Measurements from ENCODE around the gene AKIRIN2.

AKIRIN2 gene

GRCh38 chr6:87658516-87658915, 43.5 kb downstream of the AKIRIN2 start:
- Histone ChIP-seq H2AFZ (ENCODE audit: low read length) (no peak overlapping the region), H4K91ac (ENCODE audit: low read depth, low read length, poor library complexity) (no peak overlapping the region), H3K27me3 (ENCODE audit: control insufficient read depth in 3 of 3, insufficient read depth in 3 of 3, low read depth in 1 of 3, low read length in 3 of 3) (no peaks in the 10 kb centered on the region), H3K9me3 (replicated peaks in 1 of 2; ENCODE audit: control insufficient read depth in 2 of 2, insufficient read depth in 1 of 2, low read depth in 1 of 2, low read length in 2 of 2) (peaks cover 0 to 2% of the 10 kb centered on the region in 2 donors), H2BK15ac (ENCODE audit: low read length) (no peak overlapping the region), H3K23ac (ENCODE audit: low read depth, low read length, poor library complexity) (no peak overlapping the region), H3K14ac (ENCODE audit: low read length) (no peak overlapping the region), H3K79me1 (ENCODE audit: low read depth, low read length) (no peaks in the 10 kb centered on the region), H3K9ac (ENCODE audit: low read depth, low read length, poor library complexity) (no peak overlapping the region), H2BK120ac (ENCODE audit: low read depth, low read length) (no peak overlapping the region), H2BK12ac (ENCODE audit: low read length) (no peak overlapping the region), H2AK5ac (ENCODE audit: low read depth, low read length) (no peak overlapping the region), H3K4ac (ENCODE audit: low read length) (no peak overlapping the region), H3K4me1 (ENCODE audit: control insufficient read depth in 2 of 2, insufficient read depth in 1 of 2, low read depth in 1 of 2, low read length in 2 of 2) (no peaks in the 10 kb centered on the region), H3K4me2 (ENCODE audit: insufficient read depth, low read length, poor library complexity, severe bottlenecking) (no peak overlapping the region), H4K8ac (ENCODE audit: low read depth, low read length) (no peak overlapping the region), H3K36me3 (replicated peaks in 1 of 2; ENCODE audit: control insufficient read depth in 2 of 2, insufficient read depth in 2 of 2, low read length in 2 of 2) (peaks cover 10 to 84% of the 10 kb centered on the region in 2 donors), H3K18ac (ENCODE audit: low read length) (no peak overlapping the region), H2BK5ac (ENCODE audit: low read length) (no peak overlapping the region), H3K27ac (replicated peaks; ENCODE audit: low read length) (no peak overlapping the region), H3K4me3 (ENCODE audit: low read length in 2 of 2) (no peak overlapping the region)
- no peak for DNase-seq (ENCODE audit: low spot score)

GRCh38 chr6:87656857-87657256, 45.2 kb downstream of the AKIRIN2 start:
- no peak overlapping the region for H2AK5ac ChIP-seq (ENCODE audit: low read depth, low read length)
- H2BK5ac ChIP-seq (ENCODE audit: low read length): no peak overlapping the region
- no peak overlapping the region for H2BK120ac ChIP-seq (ENCODE audit: low read depth, low read length)
- no peak for DNase-seq (ENCODE audit: low spot score)
- H3K4me2 ChIP-seq (ENCODE audit: insufficient read depth, low read length, poor library complexity, severe bottlenecking): no peak overlapping the region
- no peak overlapping the region for H3K4me3 ChIP-seq (ENCODE audit: low read length in 2 of 2)
- H3K27me3 ChIP-seq (ENCODE audit: control insufficient read depth in 3 of 3, insufficient read depth in 3 of 3, low read depth in 1 of 3, low read length in 3 of 3): no peaks in the 10 kb centered on the region
- peaks cover 0 to 2% of the 10 kb centered on the region in 2 donors for H3K9me3 ChIP-seq (replicated peaks in 1 of 2; ENCODE audit: control insufficient read depth in 2 of 2, insufficient read depth in 1 of 2, low read depth in 1 of 2, low read length in 2 of 2)
- H3K27ac ChIP-seq (replicated peaks; ENCODE audit: low read length): no peak overlapping the region
- H4K8ac ChIP-seq (ENCODE audit: low read depth, low read length): no peak overlapping the region
- H3K4me1 ChIP-seq (ENCODE audit: control insufficient read depth in 2 of 2, insufficient read depth in 1 of 2, low read depth in 1 of 2, low read length in 2 of 2): no peaks in the 10 kb centered on the region
- no peak overlapping the region for H2BK15ac ChIP-seq (ENCODE audit: low read length)
- H3K36me3 ChIP-seq (replicated peaks in 1 of 2; ENCODE audit: control insufficient read depth in 2 of 2, insufficient read depth in 2 of 2, low read length in 2 of 2): peaks cover 10 to 84% of the 10 kb centered on the region in 2 donors
- H3K18ac ChIP-seq (ENCODE audit: low read length): no peak overlapping the region
- H4K91ac ChIP-seq (ENCODE audit: low read depth, low read length, poor library complexity): no peak overlapping the region
- H3K14ac ChIP-seq (ENCODE audit: low read length): no peak overlapping the region
- H3K23ac ChIP-seq (ENCODE audit: low read depth, low read length, poor library complexity): no peak overlapping the region
- no peaks in the 10 kb centered on the region for H3K79me1 ChIP-seq (ENCODE audit: low read depth, low read length)
- H2BK12ac ChIP-seq (ENCODE audit: low read length): no peak overlapping the region
- H3K9ac ChIP-seq (ENCODE audit: low read depth, low read length, poor library complexity): no peak overlapping the region
- H2AFZ ChIP-seq (ENCODE audit: low read length): no peak overlapping the region
- no peak overlapping the region for H3K4ac ChIP-seq (ENCODE audit: low read length)

- H3K27ac ChIP-seq (replicated peaks; ENCODE audit: low read length): no peak overlapping the region
- H3K9ac ChIP-seq (ENCODE audit: low read depth, low read length, poor library complexity): no peak overlapping the region
- no peak overlapping the region for H2BK5ac ChIP-seq (ENCODE audit: low read length)
- no peak for DNase-seq (ENCODE audit: low spot score)
- H2BK12ac ChIP-seq (ENCODE audit: low read length): no peak overlapping the region
- no peaks in the 10 kb centered on the region for H3K27me3 ChIP-seq (ENCODE audit: control insufficient read depth in 3 of 3, insufficient read depth in 3 of 3, low read depth in 1 of 3, low read length in 3 of 3)
- H3K36me3 ChIP-seq (replicated peaks in 1 of 2; ENCODE audit: control insufficient read depth in 2 of 2, insufficient read depth in 2 of 2, low read length in 2 of 2): peaks cover 6 to 82% of the 10 kb centered on the region in 2 donors
- H3K18ac ChIP-seq (ENCODE audit: low read length): no peak overlapping the region
- no peak overlapping the region for H2AFZ ChIP-seq (ENCODE audit: low read length)
- no peaks in the 10 kb centered on the region for H3K9me3 ChIP-seq (replicated peaks in 1 of 2; ENCODE audit: control insufficient read depth in 2 of 2, insufficient read depth in 1 of 2, low read depth in 1 of 2, low read length in 2 of 2)
- no peak overlapping the region for H3K23ac ChIP-seq (ENCODE audit: low read depth, low read length, poor library complexity)
- H4K91ac ChIP-seq (ENCODE audit: low read depth, low read length, poor library complexity): no peak overlapping the region
- no peak overlapping the region for H4K8ac ChIP-seq (ENCODE audit: low read depth, low read length)
- no peak overlapping the region for H2AK5ac ChIP-seq (ENCODE audit: low read depth, low read length)
- H3K4me3 ChIP-seq (ENCODE audit: low read length in 2 of 2): no peak overlapping the region
- H3K14ac ChIP-seq (ENCODE audit: low read length): no peak overlapping the region
- H3K4me2 ChIP-seq (ENCODE audit: insufficient read depth, low read length, poor library complexity, severe bottlenecking): no peak overlapping the region
- no peaks in the 10 kb centered on the region for H3K79me1 ChIP-seq (ENCODE audit: low read depth, low read length)
- no peak overlapping the region for H2BK120ac ChIP-seq (ENCODE audit: low read depth, low read length)
- H2BK15ac ChIP-seq (ENCODE audit: low read length): no peak overlapping the region
- H3K4me1 ChIP-seq (ENCODE audit: control insufficient read depth in 2 of 2, insufficient read depth in 1 of 2, low read depth in 1 of 2, low read length in 2 of 2): no peaks in the 10 kb centered on the region
- no peak overlapping the region for H3K4ac ChIP-seq (ENCODE audit: low read length)
Measured at GRCh38 chr6:87655824-87656223, 46.2 kb downstream of the AKIRIN2 start.

- Histone ChIP-seq H2BK5ac (ENCODE audit: low read length) (no peak overlapping the region), H2BK12ac (ENCODE audit: low read length) (no peak overlapping the region), H2AK5ac (ENCODE audit: low read depth, low read length) (no peak overlapping the region), H3K79me1 (ENCODE audit: low read depth, low read length) (no peaks in the 10 kb centered on the region), H3K4me2 (ENCODE audit: insufficient read depth, low read length, poor library complexity, severe bottlenecking) (no peak overlapping the region), H3K9ac (ENCODE audit: low read depth, low read length, poor library complexity) (no peak overlapping the region), H3K9me3 (replicated peaks in 1 of 2; ENCODE audit: control insufficient read depth in 2 of 2, insufficient read depth in 1 of 2, low read depth in 1 of 2, low read length in 2 of 2) (no peaks in the 10 kb centered on the region), H2AFZ (ENCODE audit: low read length) (no peak overlapping the region), H2BK15ac (ENCODE audit: low read length) (no peak overlapping the region), H3K27ac (replicated peaks; ENCODE audit: low read length) (no peak overlapping the region), H4K8ac (ENCODE audit: low read depth, low read length) (no peak overlapping the region), H2BK120ac (ENCODE audit: low read depth, low read length) (no peak overlapping the region), H3K23ac (ENCODE audit: low read depth, low read length, poor library complexity) (no peak overlapping the region), H3K4me3 (ENCODE audit: low read length in 2 of 2) (no peak overlapping the region), H3K4me1 (ENCODE audit: control insufficient read depth in 2 of 2, insufficient read depth in 1 of 2, low read depth in 1 of 2, low read length in 2 of 2) (no peaks in the 10 kb centered on the region), H3K18ac (ENCODE audit: low read length) (no peak overlapping the region), H3K27me3 (ENCODE audit: control insufficient read depth in 3 of 3, insufficient read depth in 3 of 3, low read depth in 1 of 3, low read length in 3 of 3) (no peaks in the 10 kb centered on the region), H3K14ac (ENCODE audit: low read length) (no peak overlapping the region), H3K4ac (ENCODE audit: low read length) (no peak overlapping the region), H4K91ac (ENCODE audit: low read depth, low read length, poor library complexity) (no peak overlapping the region), H3K36me3 (replicated peaks in 1 of 2; ENCODE audit: control insufficient read depth in 2 of 2, insufficient read depth in 2 of 2, low read length in 2 of 2) (peaks cover 6 to 74% of the 10 kb centered on the region in 2 donors)
- WGBS, 2 donors (ENCODE audit: extremely low coverage in 2 of 2, insufficient read length in 2 of 2, insufficient replicate concordance in 1 of 2): no CpG with 5 or more reads among the region's 2 CpGs
- no peak for DNase-seq (ENCODE audit: low spot score)
Measured at GRCh38 chr6:87654875-87655454, 47.1 kb downstream of the AKIRIN2 start.
